HCT116 (cell line): ENCODE data around the gene TBC1D14. TPM values are rescaled to one million over a fixed set of nuclear protein-coding genes. Genes with fewer than 3 reads are reported as not detected.
A peak's percentile ranks its signal among the peaks of the same experiment; 100 is the strongest.

Source experiments
- ATAC-seq: fragments of 200-7000 bp; cut with Tn5 transposase; 2 replicates; pipeline ENCODE4 v1.9.1; 2020; ENCODE audit warnings: mild to moderate bottlenecking, moderate library complexity
- BruUV-seq: library from RNA; stranded (reverse); fragments of 400-500 nt; replicated peaks from 2 replicates; lab custom pipeline; 2021; lab: Mats Ljungman, UMichigan
- CTCF ChIA-PET: fragments of 300-600 bp; sonication (Branson Sonifier 250); formaldehyde crosslinking; loops from one replicate; lab custom pipeline; 2021; ENCODE audit warnings: antibody characterized with exemption; lab: Charles Lee
- POLR2A ChIA-PET: fragments of 300-600, 350-600 bp; sonication (Branson Sonifier 250); formaldehyde crosslinking; loops from one replicate; lab custom pipeline; 2021; ENCODE audit warnings: antibody characterized with exemption; lab: Charles Lee
- RAD21 ChIA-PET, 2 experiments: fragments of 300-600 bp; sonication (Branson Sonifier 250); formaldehyde crosslinking; loops; one replicate each; lab custom pipeline; 2023; ENCODE audit warnings: low total read pairs in 2 of 2; ENCODE audit not compliant: uncharacterized antibody in 2 of 2, unreplicated experiment in 2 of 2, low non-redundant PET in 1 of 2; lab: Charles Lee
- DNase-seq: peaks from one replicate; pipeline ENCODE4 v3.0.0-alpha.2; 2010; ENCODE audit warnings: low read depth, low spot score
- H2AFZ ChIP-seq: fragments of 200-600 bp; shearing (Covaris generic), sonication (generic); 2 replicates; pipeline ENCODE4 v1.6.1; 2017; ENCODE audit warnings: low read depth, mixed run types, mixed read lengths, antibody characterized with exemption, low read length; ENCODE audit not compliant: poor library complexity, severe bottlenecking
- H3K27ac ChIP-seq: 2 replicates; pipeline ENCODE4 v1.5.1; 2012; ENCODE audit warnings: low read depth, low read length
- H3K27me3 ChIP-seq: fragments of 200-600 bp; sonication (generic); 2 replicates; pipeline ENCODE4 v1.6.1; 2016; ENCODE audit warnings: mixed run types, low read length, mixed read lengths; ENCODE audit not compliant: insufficient read depth
- H3K36me3 ChIP-seq, 2 experiments: fragments of 200-500 bp in 1 of 2; fragments of 200-600 bp in 1 of 2; sonication (Bioruptor generic) in 1 of 2; sonication (generic) in 1 of 2; 2 replicates each; pipeline versions ENCODE4 v1.5.1 to v1.6.1; 2014 to 2016; ENCODE audit warnings: low read length in 2 of 2, inconsistent platforms in 1 of 2, mixed read lengths in 1 of 2, mixed run types in 1 of 2; ENCODE audit not compliant: insufficient read depth in 2 of 2, control insufficient read depth in 1 of 2
- H3K4me1 ChIP-seq, 2 experiments: fragments of 200-600 bp in 1 of 2; sonication (generic) in 1 of 2; 2 replicates each; pipeline versions ENCODE4 v1.5.1 to v1.6.1; 2012 to 2017; ENCODE audit warnings: low read length in 2 of 2, inconsistent platforms in 1 of 2, mild to moderate bottlenecking in 1 of 2, mixed read lengths in 1 of 2, mixed run types in 1 of 2, moderate library complexity in 1 of 2; ENCODE audit not compliant: insufficient read depth in 2 of 2, control insufficient read depth in 1 of 2
- H3K4me2 ChIP-seq: fragments of 200-600 bp; sonication (generic); 2 replicates; pipeline ENCODE4 v1.6.1; 2017; ENCODE audit warnings: mixed run types, low read length, mixed read lengths
- H3K4me3 ChIP-seq, 2 experiments: fragments of 200-600 bp in 1 of 2; sonication (generic) in 1 of 2; replicated peaks in 1 of 2; 2 replicates each; pipeline ENCODE4 v1.5.1; 2011 to 2016; ENCODE audit warnings: low read length in 2 of 2, control low read depth in 1 of 2, low read depth in 1 of 2, mild to moderate bottlenecking in 1 of 2, mixed read lengths in 1 of 2, mixed run types in 1 of 2
- H3K79me2 ChIP-seq: fragments of 200-600 bp; sonication (generic); 2 replicates; pipeline ENCODE4 v1.6.1; 2017; ENCODE audit warnings: mild to moderate bottlenecking, mixed run types, low read length, moderate library complexity, mixed read lengths; ENCODE audit not compliant: insufficient read depth
- H3K9ac ChIP-seq: fragments of 200-600 bp; sonication (generic); 2 replicates; pipeline ENCODE4 v1.6.1; 2016; ENCODE audit warnings: low read length, mixed read lengths
- H3K9me2 ChIP-seq: fragments of 200-600 bp; sonication (generic), shearing (Covaris generic); 2 replicates; pipeline ENCODE4 v1.6.1; 2017; ENCODE audit warnings: mixed run types, mild to moderate bottlenecking, moderate library complexity; ENCODE audit not compliant: insufficient read depth
- H3K9me3 ChIP-seq, 2 experiments: fragments of 200-500 bp in 1 of 2; fragments of 200-600 bp in 1 of 2; sonication (Bioruptor generic) in 1 of 2; sonication (generic) in 1 of 2; 2 replicates each; pipeline ENCODE4 v1.6.1; 2014 to 2017; ENCODE audit warnings: low read length in 2 of 2, mixed read lengths in 2 of 2, inconsistent platforms in 1 of 2, low read depth in 1 of 2, mild to moderate bottlenecking in 1 of 2, mixed run types in 1 of 2, moderate library complexity in 1 of 2; ENCODE audit not compliant: control insufficient read depth in 1 of 2, insufficient read depth in 1 of 2
- H4K20me1 ChIP-seq: fragments of 200-600 bp; sonication (generic), shearing (Covaris generic); 2 replicates; pipeline ENCODE4 v1.6.1; 2017; ENCODE audit warnings: mixed run types, mild to moderate bottlenecking, moderate library complexity; ENCODE audit not compliant: insufficient read depth
- CBX3 ChIP-seq: IDR thresholded peaks from 2 replicates; pipeline ENCODE4 v1.6.1; 2012; ENCODE audit warnings: low read depth
- CEBPB ChIP-seq: IDR thresholded peaks from 2 replicates; pipeline ENCODE4 v1.6.1; 2012; ENCODE audit warnings: low read depth
- EGR1 ChIP-seq: IDR thresholded peaks from 2 replicates; pipeline ENCODE4 v1.6.1; 2012; ENCODE audit warnings: low read depth
- ELF1 ChIP-seq: IDR thresholded peaks from 2 replicates; pipeline ENCODE4 v1.6.1; 2012; ENCODE audit warnings: low read depth, borderline replicate concordance
- EZH2phosphoT487 ChIP-seq: fragments of 200-600 bp; IDR thresholded peaks from 2 replicates; pipeline ENCODE4 v1.6.1; 2018; ENCODE audit warnings: antibody characterized with exemption, borderline replicate concordance
- FOSL1 ChIP-seq: IDR thresholded peaks from 2 replicates; pipeline ENCODE4 v1.6.1; 2012; ENCODE audit warnings: low read depth
- JUND ChIP-seq: IDR thresholded peaks from 2 replicates; pipeline ENCODE4 v1.6.1; 2012
- POLR2A ChIP-seq: IDR thresholded peaks from 2 replicates; pipeline ENCODE4 v1.7.0; 2011; ENCODE audit warnings: borderline replicate concordance; ENCODE audit not compliant: insufficient read depth, insufficient read length; ENCODE audit errors: extremely low read depth
- POLR2AphosphoS5 ChIP-seq: IDR thresholded peaks from 2 replicates; pipeline ENCODE4 v1.6.1; 2011; ENCODE audit warnings: mild to moderate bottlenecking, low read depth, low read length, moderate library complexity
- RAD21 ChIP-seq: IDR thresholded peaks from 2 replicates; pipeline ENCODE4 v1.6.1; 2012; ENCODE audit warnings: low read depth, mild to moderate bottlenecking
- SP1 ChIP-seq: IDR thresholded peaks from 2 replicates; pipeline ENCODE4 v1.6.1; 2012; ENCODE audit warnings: low read depth
- SRF ChIP-seq: IDR thresholded peaks from 2 replicates; pipeline ENCODE4 v1.6.1; 2012; ENCODE audit warnings: low read depth
- TCF7L2 ChIP-seq: IDR thresholded peaks from 2 replicates; pipeline ENCODE4 v1.7.0; 2011; ENCODE audit warnings: borderline replicate concordance, inconsistent platforms; ENCODE audit not compliant: insufficient read depth, insufficient read length; ENCODE audit errors: extremely low read depth
- ZFX ChIP-seq: fragments of 450-650 bp; IDR thresholded peaks from 2 replicates; pipeline ENCODE4 v1.6.1; 2017
- ZNF274 ChIP-seq: fragments of 200-500 bp; sonication (Bioruptor generic); IDR thresholded peaks from 2 replicates; pipeline ENCODE4 v1.6.1; 2014; ENCODE audit warnings: mild to moderate bottlenecking, low read depth, low read length, inconsistent platforms
- intact Hi-C: fragments of 100-400 bp; cut with micrococcal nuclease; formaldehyde crosslinking; loops from 2 replicates; pipeline ENCODE4 v1.10.0; 2022
- total RNA-seq: library from RNA; stranded (reverse); gene quantifications from one replicate; pipeline ENCODE4 v1.2.1, GENCODE V29; 2021; ENCODE audit not compliant: unreplicated experiment
- TF ChIP-seq, protein P1 (sequence below): IDR thresholded peaks from 2 replicates; pipeline ENCODE4 v1.6.1; 2012
- TF ChIP-seq, protein P2 (sequence below): IDR thresholded peaks from 2 replicates; pipeline ENCODE4 v1.6.1; 2011; ENCODE audit warnings: mild to moderate bottlenecking, low read length, moderate library complexity; ENCODE audit not compliant: insufficient replicate concordance; ENCODE audit errors: extremely low read depth
- TF ChIP-seq, protein P3 (sequence below): IDR thresholded peaks from 2 replicates; pipeline ENCODE4 v1.6.1; 2012; ENCODE audit warnings: low read depth
- TF ChIP-seq, protein P4 (sequence below): IDR thresholded peaks from 2 replicates; pipeline ENCODE4 v1.6.1; 2012

The TBC1D14 gene
- total RNA-seq, 1 experiment from 2014 or later: 62.9 TPM

DNA sequence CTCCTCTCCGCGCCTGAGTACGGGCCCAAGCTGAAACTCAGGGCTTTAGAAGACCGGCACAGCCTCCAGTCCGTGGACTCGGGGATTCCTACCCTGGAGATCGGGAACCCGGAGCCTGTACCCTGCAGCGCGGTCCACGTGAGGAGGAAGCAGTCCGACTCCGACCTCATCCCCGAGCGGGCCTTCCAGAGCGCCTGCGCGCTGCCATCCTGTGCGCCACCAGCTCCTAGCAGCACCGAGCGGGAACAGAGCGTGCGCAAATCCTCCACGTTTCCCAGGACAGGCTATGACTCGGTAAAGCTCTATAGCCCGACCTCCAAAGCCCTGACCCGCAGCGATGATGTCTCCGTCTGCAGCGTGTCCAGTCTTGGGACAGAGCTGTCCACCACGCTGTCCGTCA lies 13.9 kb downstream of the TBC1D14 start:
- no peaks in the 10 kb centered on the region for H3K27me3 ChIP-seq
- ChIA-PET CTCF (no interaction called here), POLR2A (no interaction called here)

More for the DNA sequence above, 13.9 kb downstream of the TBC1D14 start:
- BruUV-seq: TSS peak; percentile 31
- H3K79me2 ChIP-seq: peaks cover 33% of the 10 kb centered on the region
- no peak for ATAC-seq
- no peak overlapping the region for H3K27ac ChIP-seq
- no peak overlapping the region for H3K4me3 ChIP-seq
- no peak overlapping the region for H3K4me2 ChIP-seq
- RAD21 ChIA-PET: no interaction called here
- peaks cover 4 to 13% of the 10 kb centered on the region in 2 experiments for H3K4me1 ChIP-seq
- peaks cover 5 to 16% of the 10 kb centered on the region in 2 experiments; a peak in 3 of 4 replicates for H3K36me3 ChIP-seq
- TF ChIP-seq RAD21: no peak
- TF ChIP-seq POLR2A: no peak
- no peak for TF ChIP-seq EZH2phosphoT487
- no peak for TF ChIP-seq POLR2AphosphoS5
- TF ChIP-seq CBX3: no peak
- no peak for TF ChIP-seq JUND
- no peak for TF ChIP-seq FOSL1
- TF ChIP-seq ELF1: no peak
- TF ChIP-seq EGR1: no peak
- TF ChIP-seq, protein P1, sequence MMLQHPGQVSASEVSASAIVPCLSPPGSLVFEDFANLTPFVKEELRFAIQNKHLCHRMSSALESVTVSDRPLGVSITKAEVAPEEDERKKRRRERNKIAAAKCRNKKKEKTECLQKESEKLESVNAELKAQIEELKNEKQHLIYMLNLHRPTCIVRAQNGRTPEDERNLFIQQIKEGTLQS: no peak
- TF ChIP-seq, protein P2, sequence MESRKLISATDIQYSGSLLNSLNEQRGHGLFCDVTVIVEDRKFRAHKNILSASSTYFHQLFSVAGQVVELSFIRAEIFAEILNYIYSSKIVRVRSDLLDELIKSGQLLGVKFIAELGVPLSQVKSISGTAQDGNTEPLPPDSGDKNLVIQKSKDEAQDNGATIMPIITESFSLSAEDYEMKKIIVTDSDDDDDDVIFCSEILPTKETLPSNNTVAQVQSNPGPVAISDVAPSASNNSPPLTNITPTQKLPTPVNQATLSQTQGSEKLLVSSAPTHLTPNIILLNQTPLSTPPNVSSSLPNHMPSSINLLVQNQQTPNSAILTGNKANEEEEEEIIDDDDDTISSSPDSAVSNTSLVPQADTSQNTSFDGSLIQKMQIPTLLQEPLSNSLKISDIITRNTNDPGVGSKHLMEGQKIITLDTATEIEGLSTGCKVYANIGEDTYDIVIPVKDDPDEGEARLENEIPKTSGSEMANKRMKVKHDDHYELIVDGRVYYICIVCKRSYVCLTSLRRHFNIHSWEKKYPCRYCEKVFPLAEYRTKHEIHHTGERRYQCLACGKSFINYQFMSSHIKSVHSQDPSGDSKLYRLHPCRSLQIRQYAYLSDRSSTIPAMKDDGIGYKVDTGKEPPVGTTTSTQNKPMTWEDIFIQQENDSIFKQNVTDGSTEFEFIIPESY: no peak
- TF ChIP-seq SP1: no peak
- no peak for TF ChIP-seq ZNF274
- no peak for TF ChIP-seq ZFX
- TF ChIP-seq TCF7L2: no peak
- TF ChIP-seq, protein P3, sequence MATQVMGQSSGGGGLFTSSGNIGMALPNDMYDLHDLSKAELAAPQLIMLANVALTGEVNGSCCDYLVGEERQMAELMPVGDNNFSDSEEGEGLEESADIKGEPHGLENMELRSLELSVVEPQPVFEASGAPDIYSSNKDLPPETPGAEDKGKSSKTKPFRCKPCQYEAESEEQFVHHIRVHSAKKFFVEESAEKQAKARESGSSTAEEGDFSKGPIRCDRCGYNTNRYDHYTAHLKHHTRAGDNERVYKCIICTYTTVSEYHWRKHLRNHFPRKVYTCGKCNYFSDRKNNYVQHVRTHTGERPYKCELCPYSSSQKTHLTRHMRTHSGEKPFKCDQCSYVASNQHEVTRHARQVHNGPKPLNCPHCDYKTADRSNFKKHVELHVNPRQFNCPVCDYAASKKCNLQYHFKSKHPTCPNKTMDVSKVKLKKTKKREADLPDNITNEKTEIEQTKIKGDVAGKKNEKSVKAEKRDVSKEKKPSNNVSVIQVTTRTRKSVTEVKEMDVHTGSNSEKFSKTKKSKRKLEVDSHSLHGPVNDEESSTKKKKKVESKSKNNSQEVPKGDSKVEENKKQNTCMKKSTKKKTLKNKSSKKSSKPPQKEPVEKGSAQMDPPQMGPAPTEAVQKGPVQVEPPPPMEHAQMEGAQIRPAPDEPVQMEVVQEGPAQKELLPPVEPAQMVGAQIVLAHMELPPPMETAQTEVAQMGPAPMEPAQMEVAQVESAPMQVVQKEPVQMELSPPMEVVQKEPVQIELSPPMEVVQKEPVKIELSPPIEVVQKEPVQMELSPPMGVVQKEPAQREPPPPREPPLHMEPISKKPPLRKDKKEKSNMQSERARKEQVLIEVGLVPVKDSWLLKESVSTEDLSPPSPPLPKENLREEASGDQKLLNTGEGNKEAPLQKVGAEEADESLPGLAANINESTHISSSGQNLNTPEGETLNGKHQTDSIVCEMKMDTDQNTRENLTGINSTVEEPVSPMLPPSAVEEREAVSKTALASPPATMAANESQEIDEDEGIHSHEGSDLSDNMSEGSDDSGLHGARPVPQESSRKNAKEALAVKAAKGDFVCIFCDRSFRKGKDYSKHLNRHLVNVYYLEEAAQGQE: no peak
- no peak for TF ChIP-seq CEBPB
- no peak for TF ChIP-seq SRF
- TF ChIP-seq, protein P4, sequence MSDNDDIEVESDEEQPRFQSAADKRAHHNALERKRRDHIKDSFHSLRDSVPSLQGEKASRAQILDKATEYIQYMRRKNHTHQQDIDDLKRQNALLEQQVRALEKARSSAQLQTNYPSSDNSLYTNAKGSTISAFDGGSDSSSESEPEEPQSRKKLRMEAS: no peak
- H2AFZ ChIP-seq: no peak overlapping the region
- H3K9me2 ChIP-seq: no peaks in the 10 kb centered on the region
- intact Hi-C loops: no loop called here
- H3K9ac ChIP-seq: no peak overlapping the region
- DNase-seq: no peak
- no peaks in the 10 kb centered on the region for H4K20me1 ChIP-seq
- H3K9me3 ChIP-seq: no peaks in the 10 kb centered on the region
